Fibroblast of skin of abdomen (primary cell): ENCODE results near the gene TMEM145. TPM values are rescaled to one million over a fixed set of nuclear protein-coding genes. Genes with fewer than 3 reads are reported as not detected.
"Not testable (repeated sequence)": the region's sequence is repeated elsewhere in the genome, so short reads cannot be mapped to it uniquely, and the experiment has no call there.

Experiments
- DNase-seq: peaks from one replicate; pipeline ENCODE4 v3.0.0-alpha.2; 2013
- polyA plus RNA-seq, 2 experiments: library from polyadenylated mRNA; unstranded; fragments of 120-200 nt; gene quantifications; one replicate each; pipeline ENCODE4 v1.2.1, GENCODE V29; 2013; ENCODE audit not compliant: insufficient read length in 2 of 2

TMEM145 gene
- polyA plus RNA-seq (2013, experiment 1 of 2; ENCODE audit: insufficient read length): 0.30 TPM
- polyA plus RNA-seq (2013, experiment 2 of 2; ENCODE audit: insufficient read length): 0.37 TPM

GRCh38 chr19:42313096-42313839 lies at the start of gene TMEM145:
TMEM145 (plus strand) TSS chr19:42313309; CDS start chr19:42313377, 68 bp downstream.
- DNase-seq: peak; percentile 27

- not testable (repeated sequence) for DNase-seq
Observed at GRCh38 chr19:42266105-42266504, 47.0 kb upstream of the TMEM145 start.

- DNase-seq: not testable (repeated sequence)
Observed at GRCh38 chr19:42266928-42267603, 46.0 kb upstream of the TMEM145 start.

GRCh38 chr19:42267644-42268141 lies 45.4 kb upstream of the TMEM145 start:
- no peak for DNase-seq

- peak; percentile 99 for DNase-seq
Observed at GRCh38 chr19:42268142-42268703, 44.9 kb upstream of the TMEM145 start.

GRCh38 chr19:42268704-42269477 lies 44.2 kb upstream of the TMEM145 start, which contains the start of gene CIC:
CIC (plus strand) TSS chr19:42269252; CDS start chr19:42271784, 2,532 bp downstream.
- DNase-seq: peak; percentile 100

GRCh38 chr19:42269478-42270345 lies 43.4 kb upstream of the TMEM145 start:
- DNase-seq: no peak

- peak; percentile 55 for DNase-seq
Observed at GRCh38 chr19:42270346-42271044, 42.6 kb upstream of the TMEM145 start.

GRCh38 chr19:42271045-42271419 lies 42.1 kb upstream of the TMEM145 start:
- no peak for DNase-seq

- DNase-seq: no peak
Observed at GRCh38 chr19:42271861-42272534, 41.1 kb upstream of the TMEM145 start.

- DNase-seq: no peak
Observed at GRCh38 chr19:42272535-42272897, 40.6 kb upstream of the TMEM145 start.

GRCh38 chr19:42272989-42273406 lies 40.1 kb upstream of the TMEM145 start:
- no peak for DNase-seq

- no peak for DNase-seq
Observed at GRCh38 chr19:42273407-42274064, 39.6 kb upstream of the TMEM145 start.

- no peak for DNase-seq
Observed at GRCh38 chr19:42274065-42274682, 38.9 kb upstream of the TMEM145 start.

GRCh38 chr19:42275103-42275502 lies 38.0 kb upstream of the TMEM145 start:
- DNase-seq: no peak

- no peak for DNase-seq
Observed at GRCh38 chr19:42275517-42275916, 37.6 kb upstream of the TMEM145 start.

GRCh38 chr19:42276284-42276683 lies 36.8 kb upstream of the TMEM145 start:
- DNase-seq: no peak

GRCh38 chr19:42276821-42277220 lies 36.3 kb upstream of the TMEM145 start:
- DNase-seq: no peak

GRCh38 chr19:42277821-42278451 lies 35.2 kb upstream of the TMEM145 start:
- DNase-seq: peak; percentile 41
